GM21723 (cell line): Measurements from ENCODE around the gene STK11.

Experiments
- ATAC-seq: cut with Tn5 transposase; IDR thresholded peaks from one replicate; pipeline ENCODE4 v1.9.1; 2021; ENCODE audit warnings: mild to moderate bottlenecking, moderate library complexity; ENCODE audit not compliant: unreplicated experiment

The STK11 gene

GRCh38 chr19:1257475-1258162 lies 52.0 kb downstream of the STK11 start:
- no peak for ATAC-seq

GRCh38 chr19:1258163-1258492 lies 52.5 kb downstream of the STK11 start:
- ATAC-seq, result no peak

- no peak for ATAC-seq
Measured at GRCh38 chr19:1258707-1259205, 53.2 kb downstream of the STK11 start.

- ATAC-seq, result peak; percentile 25
Measured at GRCh38 chr19:1259206-1259875, 53.8 kb downstream of the STK11 start.

- ATAC-seq, result peak; percentile 13
Measured at GRCh38 chr19:1259876-1260748, 54.5 kb downstream of the STK11 start.

GRCh38 chr19:1260749-1261537 lies 55.4 kb downstream of the STK11 start:
- ATAC-seq, result peak; percentile 49

- ATAC-seq, result no peak
Measured at GRCh38 chr19:1261538-1261797, 55.9 kb downstream of the STK11 start.

- ATAC-seq, result no peak
Measured at GRCh38 chr19:1261798-1262622, 56.4 kb downstream of the STK11 start.

GRCh38 chr19:1262623-1263123 lies 57.1 kb downstream of the STK11 start:
- no peak for ATAC-seq

GRCh38 chr19:1263188-1263587 lies 57.6 kb downstream of the STK11 start:
- no peak for ATAC-seq

- no peak for ATAC-seq
Measured at GRCh38 chr19:1264801-1265614, 59.4 kb downstream of the STK11 start.

- ATAC-seq, result no peak
Measured at GRCh38 chr19:1265615-1266128, 60.1 kb downstream of the STK11 start.

- peak; percentile 41 for ATAC-seq
Measured at GRCh38 chr19:1266129-1266915, 60.7 kb downstream of the STK11 start.

- ATAC-seq, result peak; percentile 18
Measured at GRCh38 chr19:1266916-1267476, 61.4 kb downstream of the STK11 start.

- no peak for ATAC-seq
Measured at GRCh38 chr19:1267477-1268225, 62.1 kb downstream of the STK11 start.

- ATAC-seq, result no peak
Measured at GRCh38 chr19:1268226-1269064, 62.9 kb downstream of the STK11 start.
